Hematopoietic multipotent progenitor cell treated with erythropoietin and hydrocortisone succinate and interleukin-3 and kit ligand, for 17 days (in vitro differentiated cells): ENCODE data around the gene KLHL17.
"Not testable (repeated sequence)": the region's sequence is repeated elsewhere in the genome, so short reads cannot be mapped to it uniquely, and the experiment has no call there.

Source experiments
- DNase-seq: peaks from one replicate; pipeline ENCODE4 v3.0.0-alpha.2; 2015; ENCODE audit warnings: low spot score

Gene KLHL17

DNA sequence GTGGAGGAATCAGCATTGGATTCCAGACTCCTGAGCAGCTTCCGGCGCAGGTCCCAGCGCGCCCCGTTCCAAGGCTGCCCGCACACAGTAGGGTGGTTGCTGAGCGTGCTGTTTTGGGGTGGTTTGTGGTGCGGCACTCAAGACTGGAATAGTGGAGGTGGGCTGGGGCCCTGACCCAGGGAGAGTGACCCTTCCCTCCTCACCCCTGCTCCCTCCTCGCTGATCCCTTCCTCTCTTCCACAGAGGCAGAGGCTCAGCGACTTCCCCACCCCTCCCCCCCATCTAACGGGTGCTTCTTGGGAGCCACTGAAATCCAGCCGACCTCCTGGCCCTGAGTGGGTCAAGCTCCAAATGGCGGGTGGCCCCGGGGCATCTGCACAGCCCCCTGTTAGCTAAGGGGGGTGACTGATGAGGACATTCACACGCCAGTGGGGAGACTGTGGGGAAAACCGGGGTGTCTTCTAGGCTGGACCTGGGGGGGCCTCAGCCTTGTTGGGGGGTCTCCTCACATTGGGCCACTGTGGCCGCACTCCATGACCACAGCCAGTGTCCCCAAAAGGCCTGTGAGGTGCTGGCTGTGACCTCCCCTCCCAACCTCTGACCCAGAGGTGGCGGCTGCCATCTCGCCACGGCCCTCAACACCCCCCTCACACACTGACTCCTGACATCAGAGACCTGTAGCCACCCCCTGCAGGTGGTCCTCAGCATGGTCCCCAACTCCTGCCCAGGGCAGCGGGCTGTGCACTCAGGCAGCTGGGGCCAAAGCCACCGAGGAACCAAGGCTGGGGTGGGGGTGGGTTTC is 43.4 kb downstream of the KLHL17 start:
- DNase-seq = no peak

DNA sequence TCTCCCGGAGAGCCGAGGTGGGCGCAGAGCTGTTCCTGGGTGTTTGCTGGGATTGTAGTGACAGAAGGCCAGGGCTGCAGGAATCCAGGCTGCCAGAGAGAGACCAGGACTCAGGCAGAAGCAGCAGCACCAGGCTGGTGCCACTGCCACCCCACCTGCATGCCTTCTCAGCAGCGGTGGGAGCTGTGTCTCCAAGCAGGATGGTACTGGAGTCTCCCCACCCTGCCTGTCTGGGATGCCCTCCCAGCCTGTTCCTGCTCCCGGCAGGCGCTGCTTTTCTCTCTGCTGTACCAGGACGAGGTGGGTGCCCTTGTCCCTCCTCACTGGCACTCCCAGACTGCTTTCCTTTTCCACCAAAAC is 44.0 kb downstream of the KLHL17 start:
- no peak for DNase-seq

- no peak for DNase-seq
These were observed 44.7 kb downstream of the KLHL17 start for GRCh38 chr1:1004780-1005697.

- no peak for DNase-seq
These were observed 45.5 kb downstream of the KLHL17 start for GRCh38 chr1:1005774-1006304.

GRCh38 chr1:1006305-1007159 is 46.1 kb downstream of the KLHL17 start:
- DNase-seq = no peak

- DNase-seq = not testable (repeated sequence)
These were observed 49.7 kb downstream of the KLHL17 start for GRCh38 chr1:1010131-1010530.

DNA sequence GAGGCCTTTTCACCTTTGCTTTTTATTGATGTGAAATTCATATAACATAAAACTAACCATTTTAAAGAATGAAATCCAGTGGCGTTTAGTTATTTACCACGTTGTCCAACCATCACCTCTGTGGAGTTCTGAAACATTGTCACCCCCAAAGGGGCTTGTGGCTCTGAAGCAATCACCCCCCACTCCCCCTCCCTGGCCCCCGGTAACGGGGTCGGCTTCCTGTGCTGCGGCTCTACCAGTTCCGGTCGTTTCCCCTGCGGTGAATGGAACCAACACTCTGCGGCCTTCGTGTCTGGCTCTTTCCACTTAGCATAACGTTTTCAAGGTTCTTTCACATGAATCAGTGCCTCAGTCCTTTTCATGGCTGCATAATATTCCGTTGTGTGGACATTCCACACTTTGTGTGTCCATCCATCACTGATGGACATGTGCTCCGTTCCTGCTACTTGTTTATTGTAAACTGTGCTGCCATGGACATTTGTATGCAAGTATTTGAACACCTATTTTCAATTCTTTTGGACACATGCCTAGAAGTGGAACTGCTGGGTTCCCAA is 51.1 kb downstream of the KLHL17 start:
- no peak for DNase-seq

DNA sequence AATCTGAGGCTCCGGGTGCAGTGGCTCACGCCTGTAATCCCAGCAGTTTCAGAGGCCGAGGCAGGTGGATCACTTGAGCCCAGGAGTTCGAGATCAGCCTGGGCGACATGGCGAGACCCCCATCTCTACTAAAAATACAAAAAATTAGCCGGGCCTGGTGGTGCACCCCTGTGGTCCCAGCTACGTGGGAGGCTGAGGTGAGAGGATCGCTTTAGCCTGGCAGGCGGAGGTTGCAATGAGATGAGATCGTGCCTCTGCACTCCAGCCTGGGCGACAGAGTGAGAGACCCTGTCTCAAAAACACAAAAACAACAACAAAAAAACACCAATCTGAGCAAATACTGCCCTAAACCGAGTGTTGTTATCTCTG is 52.3 kb downstream of the KLHL17 start:
- not testable (repeated sequence) for DNase-seq

- peak; percentile 83 for DNase-seq
These were observed 52.9 kb downstream of the KLHL17 start, which contains the start of gene ISG15 for GRCh38 chr1:1013105-1013921. Gene ISG15, plus strand, starts transcription at chr1:1013497. Its CDS starts 77 bp downstream, at chr1:1013574.

GRCh38 chr1:1013922-1014648 is 53.7 kb downstream of the KLHL17 start:
- no peak for DNase-seq

- no peak for DNase-seq
These were observed 54.7 kb downstream of the KLHL17 start for GRCh38 chr1:1014799-1015681.
